GM23338 (cell line): ENCODE measurements around the gene GALM.

Experiments
- CREB1 ChIP-seq: fragments of 250-450 bp; sonication (Bioruptor Pico); IDR thresholded peaks from 2 replicates; pipeline ENCODE4 v1.5.0; 2020; ENCODE audit warnings: low read depth, mild to moderate bottlenecking, moderate library complexity
- EZH2 ChIP-seq: fragments of 200-600 bp; sonication (generic); IDR thresholded peaks from one replicate; pipeline ENCODE4 v1.8.0; 2017; ENCODE audit warnings: antibody characterized with exemption, mild to moderate bottlenecking, low read depth; ENCODE audit not compliant: unreplicated experiment
- EZH2phosphoT487 ChIP-seq: fragments of 200-600 bp; sonication (generic); IDR thresholded peaks from one replicate; pipeline ENCODE4 v1.8.1; 2018; ENCODE audit warnings: antibody characterized with exemption; ENCODE audit not compliant: unreplicated experiment
- JUNB ChIP-seq: IDR thresholded peaks from one replicate; pipeline ENCODE4 v1.6.1; 2016; ENCODE audit warnings: antibody characterized with exemption; ENCODE audit not compliant: unreplicated experiment
- NANOG ChIP-seq: IDR thresholded peaks from 2 replicates; pipeline ENCODE4 v1.6.1; 2016; ENCODE audit warnings: antibody characterized with exemption, borderline replicate concordance
- POLR2AphosphoS5 ChIP-seq: IDR thresholded peaks from 2 replicates; pipeline ENCODE4 v1.6.1; 2016; ENCODE audit warnings: antibody characterized with exemption, low read depth
- STAT1 ChIP-seq: IDR thresholded peaks from one replicate; pipeline ENCODE4 v1.6.1; 2016; ENCODE audit warnings: antibody characterized with exemption; ENCODE audit not compliant: unreplicated experiment
- ZNF114 ChIP-seq: fragments of 250-450 bp; sonication (Bioruptor Pico); IDR thresholded peaks from 2 replicates; pipeline ENCODE4 v1.5.0; 2020; ENCODE audit warnings: mild to moderate bottlenecking, moderate library complexity
- ZNF331 ChIP-seq: fragments of 250-450 bp; sonication (Bioruptor Pico); IDR thresholded peaks from 2 replicates; pipeline ENCODE4 v1.5.0; 2020; ENCODE audit warnings: low read depth, mild to moderate bottlenecking, moderate library complexity
- TF ChIP-seq, protein P1 (sequence below), 2 experiments: fragments of 200-600 bp in 1 of 2; sonication (generic) in 1 of 2; conservative IDR thresholded peaks; 2 replicates each; pipeline versions ENCODE4 v1.5.1 to v1.6.1; 2016 to 2017; ENCODE audit warnings: antibody characterized with exemption in 2 of 2, low read depth in 2 of 2, mild to moderate bottlenecking in 2 of 2, moderate library complexity in 1 of 2
- TF ChIP-seq, protein P2 (sequence below): IDR thresholded peaks from one replicate; pipeline ENCODE4 v1.6.1; 2018; ENCODE audit warnings: antibody characterized with exemption; ENCODE audit not compliant: unreplicated experiment
- TF ChIP-seq, protein P3 (sequence below): IDR thresholded peaks from 2 replicates; pipeline ENCODE4 v1.6.1; 2016; ENCODE audit warnings: antibody characterized with exemption
- TF ChIP-seq, protein P4 (sequence below): fragments of 250-450 bp; sonication (Bioruptor Pico); IDR thresholded peaks from 2 replicates; pipeline ENCODE4 v1.5.0; 2020; ENCODE audit warnings: mild to moderate bottlenecking, moderate library complexity

DNA sequence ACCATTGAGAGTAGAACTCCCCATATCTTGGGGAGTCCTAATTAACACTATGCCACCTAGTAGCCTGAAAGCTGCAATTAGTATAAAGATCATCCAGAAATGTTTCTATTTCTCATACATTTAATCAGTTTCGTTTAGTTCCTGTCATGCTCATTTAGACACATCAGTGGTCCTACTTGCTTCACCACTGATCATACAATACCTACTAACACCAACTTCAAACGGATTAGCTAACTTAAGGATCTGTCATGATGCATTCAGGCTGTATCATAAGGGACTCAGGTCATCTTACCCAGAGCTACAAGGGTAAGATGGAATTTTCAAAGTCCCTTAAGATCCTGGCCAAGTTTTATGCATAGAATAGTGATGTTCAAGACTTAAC is 78.5 kb downstream of the GALM start:
- TF ChIP-seq NANOG, result no peak
- no peak for TF ChIP-seq EZH2
- TF ChIP-seq EZH2phosphoT487, result no peak
- TF ChIP-seq POLR2AphosphoS5, result no peak
- TF ChIP-seq, protein P1, sequence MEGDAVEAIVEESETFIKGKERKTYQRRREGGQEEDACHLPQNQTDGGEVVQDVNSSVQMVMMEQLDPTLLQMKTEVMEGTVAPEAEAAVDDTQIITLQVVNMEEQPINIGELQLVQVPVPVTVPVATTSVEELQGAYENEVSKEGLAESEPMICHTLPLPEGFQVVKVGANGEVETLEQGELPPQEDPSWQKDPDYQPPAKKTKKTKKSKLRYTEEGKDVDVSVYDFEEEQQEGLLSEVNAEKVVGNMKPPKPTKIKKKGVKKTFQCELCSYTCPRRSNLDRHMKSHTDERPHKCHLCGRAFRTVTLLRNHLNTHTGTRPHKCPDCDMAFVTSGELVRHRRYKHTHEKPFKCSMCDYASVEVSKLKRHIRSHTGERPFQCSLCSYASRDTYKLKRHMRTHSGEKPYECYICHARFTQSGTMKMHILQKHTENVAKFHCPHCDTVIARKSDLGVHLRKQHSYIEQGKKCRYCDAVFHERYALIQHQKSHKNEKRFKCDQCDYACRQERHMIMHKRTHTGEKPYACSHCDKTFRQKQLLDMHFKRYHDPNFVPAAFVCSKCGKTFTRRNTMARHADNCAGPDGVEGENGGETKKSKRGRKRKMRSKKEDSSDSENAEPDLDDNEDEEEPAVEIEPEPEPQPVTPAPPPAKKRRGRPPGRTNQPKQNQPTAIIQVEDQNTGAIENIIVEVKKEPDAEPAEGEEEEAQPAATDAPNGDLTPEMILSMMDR (conservative IDR thresholded peaks at IDR 0.05; ENCODE audit: low read depth in 2 of 2), result no peak
- TF ChIP-seq, protein P2, sequence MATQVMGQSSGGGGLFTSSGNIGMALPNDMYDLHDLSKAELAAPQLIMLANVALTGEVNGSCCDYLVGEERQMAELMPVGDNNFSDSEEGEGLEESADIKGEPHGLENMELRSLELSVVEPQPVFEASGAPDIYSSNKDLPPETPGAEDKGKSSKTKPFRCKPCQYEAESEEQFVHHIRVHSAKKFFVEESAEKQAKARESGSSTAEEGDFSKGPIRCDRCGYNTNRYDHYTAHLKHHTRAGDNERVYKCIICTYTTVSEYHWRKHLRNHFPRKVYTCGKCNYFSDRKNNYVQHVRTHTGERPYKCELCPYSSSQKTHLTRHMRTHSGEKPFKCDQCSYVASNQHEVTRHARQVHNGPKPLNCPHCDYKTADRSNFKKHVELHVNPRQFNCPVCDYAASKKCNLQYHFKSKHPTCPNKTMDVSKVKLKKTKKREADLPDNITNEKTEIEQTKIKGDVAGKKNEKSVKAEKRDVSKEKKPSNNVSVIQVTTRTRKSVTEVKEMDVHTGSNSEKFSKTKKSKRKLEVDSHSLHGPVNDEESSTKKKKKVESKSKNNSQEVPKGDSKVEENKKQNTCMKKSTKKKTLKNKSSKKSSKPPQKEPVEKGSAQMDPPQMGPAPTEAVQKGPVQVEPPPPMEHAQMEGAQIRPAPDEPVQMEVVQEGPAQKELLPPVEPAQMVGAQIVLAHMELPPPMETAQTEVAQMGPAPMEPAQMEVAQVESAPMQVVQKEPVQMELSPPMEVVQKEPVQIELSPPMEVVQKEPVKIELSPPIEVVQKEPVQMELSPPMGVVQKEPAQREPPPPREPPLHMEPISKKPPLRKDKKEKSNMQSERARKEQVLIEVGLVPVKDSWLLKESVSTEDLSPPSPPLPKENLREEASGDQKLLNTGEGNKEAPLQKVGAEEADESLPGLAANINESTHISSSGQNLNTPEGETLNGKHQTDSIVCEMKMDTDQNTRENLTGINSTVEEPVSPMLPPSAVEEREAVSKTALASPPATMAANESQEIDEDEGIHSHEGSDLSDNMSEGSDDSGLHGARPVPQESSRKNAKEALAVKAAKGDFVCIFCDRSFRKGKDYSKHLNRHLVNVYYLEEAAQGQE, result no peak
- no peak for TF ChIP-seq ZNF114 (CRISPR knock-in tag)
- TF ChIP-seq, protein P3, sequence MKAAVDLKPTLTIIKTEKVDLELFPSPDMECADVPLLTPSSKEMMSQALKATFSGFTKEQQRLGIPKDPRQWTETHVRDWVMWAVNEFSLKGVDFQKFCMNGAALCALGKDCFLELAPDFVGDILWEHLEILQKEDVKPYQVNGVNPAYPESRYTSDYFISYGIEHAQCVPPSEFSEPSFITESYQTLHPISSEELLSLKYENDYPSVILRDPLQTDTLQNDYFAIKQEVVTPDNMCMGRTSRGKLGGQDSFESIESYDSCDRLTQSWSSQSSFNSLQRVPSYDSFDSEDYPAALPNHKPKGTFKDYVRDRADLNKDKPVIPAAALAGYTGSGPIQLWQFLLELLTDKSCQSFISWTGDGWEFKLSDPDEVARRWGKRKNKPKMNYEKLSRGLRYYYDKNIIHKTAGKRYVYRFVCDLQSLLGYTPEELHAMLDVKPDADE, result no peak
- no peak for TF ChIP-seq CREB1
- TF ChIP-seq STAT1, result no peak
- TF ChIP-seq JUNB, result no peak
- TF ChIP-seq, protein P4, sequence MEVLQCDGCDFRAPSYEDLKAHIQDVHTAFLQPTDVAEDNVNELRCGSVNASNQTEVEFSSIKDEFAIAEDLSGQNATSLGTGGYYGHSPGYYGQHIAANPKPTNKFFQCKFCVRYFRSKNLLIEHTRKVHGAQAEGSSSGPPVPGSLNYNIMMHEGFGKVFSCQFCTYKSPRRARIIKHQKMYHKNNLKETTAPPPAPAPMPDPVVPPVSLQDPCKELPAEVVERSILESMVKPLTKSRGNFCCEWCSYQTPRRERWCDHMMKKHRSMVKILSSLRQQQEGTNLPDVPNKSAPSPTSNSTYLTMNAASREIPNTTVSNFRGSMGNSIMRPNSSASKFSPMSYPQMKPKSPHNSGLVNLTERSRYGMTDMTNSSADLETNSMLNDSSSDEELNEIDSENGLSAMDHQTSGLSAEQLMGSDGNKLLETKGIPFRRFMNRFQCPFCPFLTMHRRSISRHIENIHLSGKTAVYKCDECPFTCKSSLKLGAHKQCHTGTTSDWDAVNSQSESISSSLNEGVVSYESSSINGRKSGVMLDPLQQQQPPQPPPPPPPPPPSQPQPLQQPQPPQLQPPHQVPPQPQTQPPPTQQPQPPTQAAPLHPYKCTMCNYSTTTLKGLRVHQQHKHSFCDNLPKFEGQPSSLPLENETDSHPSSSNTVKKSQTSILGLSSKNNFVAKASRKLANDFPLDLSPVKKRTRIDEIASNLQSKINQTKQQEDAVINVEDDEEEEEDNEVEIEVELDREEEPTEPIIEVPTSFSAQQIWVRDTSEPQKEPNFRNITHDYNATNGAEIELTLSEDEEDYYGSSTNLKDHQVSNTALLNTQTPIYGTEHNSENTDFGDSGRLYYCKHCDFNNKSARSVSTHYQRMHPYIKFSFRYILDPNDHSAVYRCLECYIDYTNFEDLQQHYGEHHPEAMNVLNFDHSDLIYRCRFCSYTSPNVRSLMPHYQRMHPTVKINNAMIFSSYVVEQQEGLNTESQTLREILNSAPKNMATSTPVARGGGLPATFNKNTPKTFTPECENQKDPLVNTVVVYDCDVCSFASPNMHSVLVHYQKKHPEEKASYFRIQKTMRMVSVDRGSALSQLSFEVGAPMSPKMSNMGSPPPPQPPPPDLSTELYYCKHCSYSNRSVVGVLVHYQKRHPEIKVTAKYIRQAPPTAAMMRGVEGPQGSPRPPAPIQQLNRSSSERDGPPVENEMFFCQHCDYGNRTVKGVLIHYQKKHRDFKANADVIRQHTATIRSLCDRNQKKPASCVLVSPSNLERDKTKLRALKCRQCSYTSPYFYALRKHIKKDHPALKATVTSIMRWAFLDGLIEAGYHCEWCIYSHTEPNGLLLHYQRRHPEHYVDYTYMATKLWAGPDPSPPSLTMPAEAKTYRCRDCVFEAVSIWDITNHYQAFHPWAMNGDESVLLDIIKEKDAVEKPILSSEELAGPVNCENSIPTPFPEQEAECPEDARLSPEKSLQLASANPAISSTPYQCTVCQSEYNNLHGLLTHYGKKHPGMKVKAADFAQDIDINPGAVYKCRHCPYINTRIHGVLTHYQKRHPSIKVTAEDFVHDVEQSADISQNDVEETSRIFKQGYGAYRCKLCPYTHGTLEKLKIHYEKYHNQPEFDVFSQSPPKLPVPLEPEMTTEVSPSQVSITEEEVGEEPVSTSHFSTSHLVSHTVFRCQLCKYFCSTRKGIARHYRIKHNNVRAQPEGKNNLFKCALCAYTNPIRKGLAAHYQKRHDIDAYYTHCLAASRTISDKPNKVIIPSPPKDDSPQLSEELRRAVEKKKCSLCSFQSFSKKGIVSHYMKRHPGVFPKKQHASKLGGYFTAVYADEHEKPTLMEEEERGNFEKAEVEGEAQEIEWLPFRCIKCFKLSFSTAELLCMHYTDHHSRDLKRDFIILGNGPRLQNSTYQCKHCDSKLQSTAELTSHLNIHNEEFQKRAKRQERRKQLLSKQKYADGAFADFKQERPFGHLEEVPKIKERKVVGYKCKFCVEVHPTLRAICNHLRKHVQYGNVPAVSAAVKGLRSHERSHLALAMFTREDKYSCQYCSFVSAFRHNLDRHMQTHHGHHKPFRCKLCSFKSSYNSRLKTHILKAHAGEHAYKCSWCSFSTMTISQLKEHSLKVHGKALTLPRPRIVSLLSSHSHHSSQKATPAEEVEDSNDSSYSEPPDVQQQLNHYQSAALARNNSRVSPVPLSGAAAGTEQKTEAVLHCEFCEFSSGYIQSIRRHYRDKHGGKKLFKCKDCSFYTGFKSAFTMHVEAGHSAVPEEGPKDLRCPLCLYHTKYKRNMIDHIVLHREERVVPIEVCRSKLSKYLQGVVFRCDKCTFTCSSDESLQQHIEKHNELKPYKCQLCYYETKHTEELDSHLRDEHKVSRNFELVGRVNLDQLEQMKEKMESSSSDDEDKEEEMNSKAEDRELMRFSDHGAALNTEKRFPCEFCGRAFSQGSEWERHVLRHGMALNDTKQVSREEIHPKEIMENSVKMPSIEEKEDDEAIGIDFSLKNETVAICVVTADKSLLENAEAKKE (CRISPR knock-in tag), result no peak
- no peak for TF ChIP-seq ZNF331
